CD4-positive, alpha-beta T cell (primary cell): ENCODE measurements around the gene HAUS8. TPM values are rescaled to one million over a fixed set of nuclear protein-coding genes. Genes with fewer than 3 reads are reported as not detected.

Source experiments
- ATAC-seq: fragments of 200-7000 bp; cut with Tn5 transposase; one replicate; pipeline ENCODE4 v1.10.0; 2022; ENCODE audit warnings: mild to moderate bottlenecking; ENCODE audit not compliant: poor library complexity
- CTCF ChIA-PET: fragments of 350-600 bp; sonication (Branson Sonifier 250); formaldehyde crosslinking; loops from one replicate; lab custom pipeline; 2021; ENCODE audit warnings: antibody characterized with exemption, inconsistent platforms; lab: Charles Lee
- POLR2A ChIA-PET: fragments of 350-600 bp; sonication (Branson Sonifier 250); formaldehyde crosslinking; loops from one replicate; lab custom pipeline; 2021; ENCODE audit warnings: antibody characterized with exemption, inconsistent platforms; lab: Charles Lee
- DNase-seq, 14 experiments: peaks; one replicate each; pipeline ENCODE4 v3.0.0-alpha.2; 2013 to 2020; ENCODE audit warnings: mixed read lengths in 2 of 14
- H3K27ac ChIP-seq, 2 donors: one replicate each; pipeline versions ENCODE4 v1.5.1 to v1.7.0; 2013; ENCODE audit warnings: low read length in 2 of 2, low read depth in 1 of 2, mild to moderate bottlenecking in 1 of 2
- H3K27me3 ChIP-seq, 2 experiments: 1 replicate in 1 of 2; 2 replicates in 1 of 2; pipeline versions ENCODE4 v1.6.1 to v1.7.0; 2013; ENCODE audit warnings: low read length in 2 of 2, control low read depth in 1 of 2, mild to moderate bottlenecking in 1 of 2, moderate library complexity in 1 of 2; ENCODE audit not compliant: insufficient read depth in 2 of 2, control insufficient read depth in 1 of 2
- H3K36me3 ChIP-seq: one replicate; pipeline ENCODE4 v1.6.1; 2013; ENCODE audit warnings: low read length, control low read depth; ENCODE audit not compliant: insufficient read depth
- H3K4me1 ChIP-seq: one replicate; pipeline ENCODE4 v1.6.1; 2013; ENCODE audit warnings: low read length, control low read depth; ENCODE audit not compliant: insufficient read depth
- H3K4me3 ChIP-seq: one replicate; pipeline ENCODE4 v1.5.1; 2013; ENCODE audit warnings: mild to moderate bottlenecking, low read length, moderate library complexity
- H3K9me3 ChIP-seq, 2 experiments: 1 replicate in 1 of 2; 2 replicates in 1 of 2; pipeline versions ENCODE4 v1.6.1 to v1.7.0; 2013; ENCODE audit warnings: low read length in 2 of 2, mild to moderate bottlenecking in 2 of 2, control low read depth in 1 of 2, moderate library complexity in 1 of 2; ENCODE audit not compliant: control insufficient read depth in 1 of 2, insufficient read depth in 1 of 2
- H3K27ac Mint-ChIP-seq: one replicate; pipeline ENCODE4 v1.8.0; 2020; ENCODE audit warnings: mixed read lengths
- H3K27me3 Mint-ChIP-seq: one replicate; pipeline ENCODE4 v1.8.0; 2021; ENCODE audit warnings: mixed read lengths
- H3K36me3 Mint-ChIP-seq: one replicate; pipeline ENCODE4 v1.8.0; 2021; ENCODE audit warnings: low read depth, mixed read lengths
- H3K4me1 Mint-ChIP-seq: one replicate; pipeline ENCODE4 v1.8.0; 2021; ENCODE audit warnings: low read depth, mixed read lengths
- H3K4me3 Mint-ChIP-seq: one replicate; pipeline ENCODE4 v1.8.0; 2020; ENCODE audit warnings: mild to moderate bottlenecking, mixed read lengths
- H3K9me3 Mint-ChIP-seq: one replicate; pipeline ENCODE4 v1.8.0; 2020; ENCODE audit warnings: mixed read lengths
- intact Hi-C, 2 experiments: fragments of 100-400 bp; cut with DNase I in 1 of 2; cut with micrococcal nuclease in 1 of 2; formaldehyde crosslinking; loops; one replicate each; pipeline versions ENCODE4 v1.15.1 to v1.9.0; 2023 to 2025; cut with DNase I, micrococcal nuclease
- total RNA-seq, 174 experiments: library from RNA in 2 of 174; stranded (reverse) in 2 of 174; gene quantifications; one replicate each; pipeline ENCODE4 v1.2.3 and lab custom pipeline; 2021 to 2026
- TF ChIP-seq, protein P1 (sequence below): fragments of 200-600 bp; IDR thresholded peaks from one replicate; pipeline ENCODE4 v1.8.0; 2022; ENCODE audit warnings: antibody characterized with exemption, mild to moderate bottlenecking

Gene HAUS8
- total RNA-seq, 2 experiments from 2014 or later = 20.6 to 20.7 TPM

- Mint-ChIP-seq H3K27me3 (no peaks in the 10 kb centered on the region), H3K4me1 (no peaks in the 10 kb centered on the region), H3K4me3 (no peak overlapping the region), H3K9me3 (no peaks in the 10 kb centered on the region), H3K27ac (no peak overlapping the region), H3K36me3 (peaks cover 81% of the 10 kb centered on the region)
- TF ChIP-seq, protein P1, sequence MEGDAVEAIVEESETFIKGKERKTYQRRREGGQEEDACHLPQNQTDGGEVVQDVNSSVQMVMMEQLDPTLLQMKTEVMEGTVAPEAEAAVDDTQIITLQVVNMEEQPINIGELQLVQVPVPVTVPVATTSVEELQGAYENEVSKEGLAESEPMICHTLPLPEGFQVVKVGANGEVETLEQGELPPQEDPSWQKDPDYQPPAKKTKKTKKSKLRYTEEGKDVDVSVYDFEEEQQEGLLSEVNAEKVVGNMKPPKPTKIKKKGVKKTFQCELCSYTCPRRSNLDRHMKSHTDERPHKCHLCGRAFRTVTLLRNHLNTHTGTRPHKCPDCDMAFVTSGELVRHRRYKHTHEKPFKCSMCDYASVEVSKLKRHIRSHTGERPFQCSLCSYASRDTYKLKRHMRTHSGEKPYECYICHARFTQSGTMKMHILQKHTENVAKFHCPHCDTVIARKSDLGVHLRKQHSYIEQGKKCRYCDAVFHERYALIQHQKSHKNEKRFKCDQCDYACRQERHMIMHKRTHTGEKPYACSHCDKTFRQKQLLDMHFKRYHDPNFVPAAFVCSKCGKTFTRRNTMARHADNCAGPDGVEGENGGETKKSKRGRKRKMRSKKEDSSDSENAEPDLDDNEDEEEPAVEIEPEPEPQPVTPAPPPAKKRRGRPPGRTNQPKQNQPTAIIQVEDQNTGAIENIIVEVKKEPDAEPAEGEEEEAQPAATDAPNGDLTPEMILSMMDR = no peak
- Histone ChIP-seq H3K4me3 (no peak overlapping the region), H3K9me3 (no peaks in the 10 kb centered on the region), H3K27me3 (no peaks in the 10 kb centered on the region), H3K4me1 (no peaks in the 10 kb centered on the region), H3K27ac (no peak overlapping the region), H3K36me3 (peaks cover 69% of the 10 kb centered on the region)
- DNase-seq (no peak), ATAC-seq (no peak)
- ChIA-PET POLR2A (no interaction called here), CTCF (no interaction called here)
- intact Hi-C loops = no loop called here
Observed at GRCh38 chr19:17055636-17056035, 19.6 kb downstream of the HAUS8 start.

GRCh38 chr19:17054746-17055145, 20.5 kb downstream of the HAUS8 start:
- no peaks in the 10 kb centered on the region for H3K27me3 ChIP-seq
- H3K36me3 Mint-ChIP-seq = peaks cover 81% of the 10 kb centered on the region
- no peak overlapping the region for H3K4me3 Mint-ChIP-seq
- no peaks in the 10 kb centered on the region for H3K4me1 Mint-ChIP-seq
- TF ChIP-seq, protein P1 = no peak
- no peaks in the 10 kb centered on the region for H3K9me3 ChIP-seq
- H3K9me3 Mint-ChIP-seq = no peaks in the 10 kb centered on the region
- H3K4me3 ChIP-seq = no peak overlapping the region
- DNase-seq = no peak
- ATAC-seq = no peak
- ChIA-PET POLR2A (no interaction called here), CTCF (no interaction called here)
- no peaks in the 10 kb centered on the region for H3K4me1 ChIP-seq
- intact Hi-C loops = no loop called here
- H3K27ac ChIP-seq = no peak overlapping the region
- H3K36me3 ChIP-seq = peaks cover 76% of the 10 kb centered on the region
- no peak overlapping the region for H3K27ac Mint-ChIP-seq
- H3K27me3 Mint-ChIP-seq = no peaks in the 10 kb centered on the region

DNA sequence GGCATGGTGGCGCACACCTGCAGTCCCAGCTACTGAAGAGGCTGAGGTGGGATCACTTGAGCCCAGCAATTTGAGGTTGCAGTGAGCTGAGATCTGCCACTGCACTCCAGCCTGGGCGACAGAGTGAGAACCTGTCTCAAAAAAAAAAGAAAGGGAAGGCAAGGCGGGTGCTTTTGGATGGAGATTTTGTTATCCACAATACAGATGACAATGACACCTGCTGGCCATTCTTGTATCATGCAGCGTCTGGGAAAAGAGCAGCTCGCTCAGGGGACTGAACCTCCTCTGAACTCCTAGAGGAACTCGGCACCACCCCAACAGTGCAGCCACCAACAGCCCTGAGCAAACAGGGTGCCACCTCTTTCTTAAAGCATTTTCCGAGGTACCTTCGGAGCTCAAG, 22.8 kb downstream of the HAUS8 start:
- Histone ChIP-seq H3K27ac (no peak overlapping the region), H3K36me3 (peaks cover 56% of the 10 kb centered on the region), H3K4me3 (no peak overlapping the region), H3K27me3 (no peaks in the 10 kb centered on the region), H3K4me1 (no peaks in the 10 kb centered on the region), H3K9me3 (no peaks in the 10 kb centered on the region)
- intact Hi-C loops = no loop called here
- Mint-ChIP-seq H3K27ac (no peak overlapping the region), H3K4me3 (no peak overlapping the region), H3K9me3 (no peaks in the 10 kb centered on the region), H3K27me3 (no peaks in the 10 kb centered on the region), H3K36me3 (peaks cover 64% of the 10 kb centered on the region), H3K4me1 (no peaks in the 10 kb centered on the region)
- TF ChIP-seq, protein P1 = no peak
- ChIA-PET CTCF (interaction anchor here (0.7 to 1.2 kb wide), 5 partner anchors 141 to 283 kb away, joined by 3 to 7 read pairs (median 6); no protein-coding TSS in a partner anchor), POLR2A (interaction anchor here (0.5 kb wide), 1 partner anchor 123 kb away, joined by 3 read pairs; no protein-coding TSS in a partner anchor)
- ATAC-seq = no peak
- DNase-seq = peak in 10 of 14 experiments; percentile 7 to 65 (median 29)
